Heart right ventricle (tissue), 16 donors: ENCODE data around the gene RABGGTB. TPM values are rescaled to one million over a fixed set of nuclear protein-coding genes. Genes with fewer than 3 reads are reported as not detected.

Experiments
- ATAC-seq, 8 donors: fragments of 200-7000 bp; cut with Tn5 transposase; one replicate each; pipeline ENCODE4 v1.9.1; 2020; ENCODE audit warnings: mild to moderate bottlenecking in 8 of 8, moderate library complexity in 8 of 8, moderate number of reproducible peaks in 1 of 8
- DNase-seq, 2 donors: peaks; one replicate each; pipeline ENCODE4 v3.0.0-alpha.2; 2020
- H3K27ac ChIP-seq, 10 donors: fragments of 200-600 bp; sonication (generic) in 2 of 10; one replicate each; pipeline versions ENCODE4 v1.5.0 to v1.8.0; 2020 to 2022; ENCODE audit warnings: mild to moderate bottlenecking in 3 of 10
- H3K27me3 ChIP-seq, 7 donors: fragments of 200-600 bp; one replicate each; pipeline ENCODE4 v1.8.0; 2021 to 2022; ENCODE audit warnings: mild to moderate bottlenecking in 2 of 7
- H3K36me3 ChIP-seq, 9 donors: fragments of 200-600 bp; sonication (generic) in 1 of 9; one replicate each; pipeline versions ENCODE4 v1.5.0 to v1.8.0; 2020 to 2022; ENCODE audit warnings: mild to moderate bottlenecking in 2 of 9
- H3K4me1 ChIP-seq, 9 donors: fragments of 200-600 bp; sonication (generic) in 1 of 9; one replicate each; pipeline versions ENCODE4 v1.5.0 to v1.8.0; 2020 to 2022; ENCODE audit warnings: mild to moderate bottlenecking in 4 of 9
- H3K4me3 ChIP-seq, 10 donors: fragments of 200-600 bp; sonication (generic) in 2 of 10; one replicate each; pipeline versions ENCODE4 v1.5.0 to v1.8.0; 2020 to 2022; ENCODE audit warnings: mild to moderate bottlenecking in 7 of 10, moderate library complexity in 2 of 10
- H3K9me3 ChIP-seq, 11 donors: fragments of 200-600 bp in 10 of 11; sonication (generic) in 2 of 11; one replicate each; pipeline versions ENCODE4 v1.5.0 to v1.8.0; 2013 to 2022; ENCODE audit warnings: mild to moderate bottlenecking in 2 of 11, control low read depth in 1 of 11, moderate library complexity in 1 of 11
- CTCF ChIP-seq, 9 donors: fragments of 200-600 bp; sonication (generic) in 2 of 9; IDR thresholded peaks; one replicate each; pipeline versions ENCODE4 v1.5.0 to v1.8.0; 2021 to 2022; ENCODE audit warnings: antibody characterized with exemption in 9 of 9, mild to moderate bottlenecking in 5 of 9, moderate library complexity in 1 of 9
- WGBS, 2 donors: extraction: QIAGEN DNeasy Blood & Tissue Kit; methylation state at CpG; one replicate each; pipeline ENCODE4 v1.1.7; 2013; ENCODE audit warnings: inconsistent platforms in 1 of 2; 5-methylcytosine and 5-hydroxymethylcytosine counted together
- intact Hi-C, 10 donors: fragments of 100-400 bp; cut with DNase I; formaldehyde crosslinking; loops; one replicate each; pipeline versions ENCODE4 v1.11.1 to v1.14.2; 2022
- polyA plus RNA-seq, 2 donors: library from polyadenylated mRNA; stranded (reverse); fragments of 200-250 nt; gene quantifications; one replicate each; pipeline ENCODE4 v1.2.3, GENCODE V29; 2013
- total RNA-seq, 10 donors: library from RNA; stranded (reverse); fragmentation: NEBNext Ultra II Directional in 3 of 10; extraction: Animal tissue kit (Norgen Biotek cat#: 25700) in 3 of 10; gene quantifications; one replicate each; pipeline versions ENCODE4 v1.2.1 to v1.2.4, GENCODE V29; 2021 to 2023
- donor health status: Arrhythmogenic right ventricular cardiomyopathy.
- donor health status: ischemic (EF 13 %, LVEDD 7.1; RV severe dilation, severe dysfunction).
- donor health status: healthy with polysubstance abuse.
- donor health status: DM: no; HTN: yes; CAD: no.
- donor health status: DM: no; HTN: no; CAD: no.
- donor health status: ischemic (EF 25% LVEDD 6.9; RV normal size, moderate dysfunction).
- donor health status: ischemic (EF 25% LVEDD 5.7; RV mildly dilated, moderate dysfunction).
- donor health status: healthy.
- donor health status: DM: yes; HTN: yes; CAD: no.
- donor health status: Ischemic cardiomyopathy.
- donor health status: ischemic (EF 35%, LVEDD 5.7; RV mildly dilated, moderate dysfunction).
- donor health status: nonischemic (EF 11% LVEDD 7.7; RV severe dilation, severe dysfunction).
- donor health status: DM: yes; HTN: yes; CAD: no.
- donor health status: PGD.
- donor health status: ischemic (EF 29% LVEDD 5.4; RV normal size, mild dysfunction).
- donor health status: nonischemic (EF 23%, LVEDD 6.1; RV moderate dilation, normal function).

Gene RABGGTB
- total and polyA plus RNA-seq, 12 donors: 48.3 to 75.7 (median 64.3) TPM

- Histone ChIP-seq H3K4me3 (no peak overlapping the region), H3K36me3 (peaks cover 0 to 43% (median 17%) of the 10 kb centered on the region in 9 donors), H3K9me3 (no peaks in the 10 kb centered on the region), H3K27me3 (no peaks in the 10 kb centered on the region), H3K27ac (no peak overlapping the region), H3K4me1 (peaks cover 0 to 7% (median 0%) of the 10 kb centered on the region in 9 donors)
- 62 to 82% methylated on average over 1 of the region's 1 CpG for WGBS, 2 donors
- DNase-seq (no peak), ATAC-seq (no peak)
- intact Hi-C loops: no loop called here
- TF ChIP-seq CTCF (IDR thresholded peaks at IDR 0.05): no peak
Observed at GRCh38 chr1:75764057-75764655, 21.9 kb upstream of the RABGGTB start.

GRCh38 chr1:75765697-75766355, 20.2 kb upstream of the RABGGTB start:
- no peak for TF ChIP-seq CTCF (IDR thresholded peaks at IDR 0.05)
- peaks cover 0 to 39% (median 16%) of the 10 kb centered on the region in 9 donors for H3K36me3 ChIP-seq
- H3K9me3 ChIP-seq: no peaks in the 10 kb centered on the region
- peaks cover 0 to 7% (median 0%) of the 10 kb centered on the region in 9 donors for H3K4me1 ChIP-seq
- no peak overlapping the region for H3K27ac ChIP-seq
- H3K27me3 ChIP-seq: no peaks in the 10 kb centered on the region
- intact Hi-C loops: no loop called here
- WGBS, 2 donors: 84 to 88% methylated on average over 1 of the region's 1 CpG
- H3K4me3 ChIP-seq: no peak overlapping the region
- ATAC-seq (peak in 1 of 8 donors; percentile 33), DNase-seq (no peak)

DNA sequence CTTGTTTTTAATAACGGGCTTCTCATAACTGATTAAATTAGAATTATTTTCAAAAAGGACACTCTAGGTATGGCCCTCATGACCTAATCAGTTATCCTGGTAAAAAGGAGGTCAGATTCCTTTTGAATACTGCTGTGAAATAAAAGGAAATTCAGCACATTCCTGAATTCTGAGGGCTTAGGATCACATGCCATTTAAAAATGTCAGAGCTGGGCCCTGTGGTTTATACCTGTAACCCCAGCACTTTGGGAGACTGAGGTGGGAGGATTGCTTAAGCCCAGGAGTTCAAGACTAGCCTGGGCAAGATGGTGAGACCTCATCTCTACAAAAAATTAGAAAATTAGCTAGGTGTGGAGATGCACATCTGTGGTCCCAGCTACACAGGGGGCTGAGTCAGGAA, 18.0 kb upstream of the RABGGTB start:
- intact Hi-C loops: no loop called here
- H3K36me3 ChIP-seq: peaks cover 0 to 17% (median 0%) of the 10 kb centered on the region in 9 donors
- no peak for ATAC-seq
- H3K27ac ChIP-seq: no peak overlapping the region
- DNase-seq: no peak
- no peaks in the 10 kb centered on the region for H3K9me3 ChIP-seq
- no peaks in the 10 kb centered on the region for H3K27me3 ChIP-seq
- H3K4me1 ChIP-seq: peaks cover 0 to 7% (median 0%) of the 10 kb centered on the region in 9 donors
- WGBS, 2 donors: 96 to 98% methylated on average over 1 of the region's 1 CpG
- no peak overlapping the region for H3K4me3 ChIP-seq
- no peak for TF ChIP-seq CTCF (IDR thresholded peaks at IDR 0.05)

GRCh38 chr1:75770761-75771160, 15.3 kb upstream of the RABGGTB start:
- no peaks in the 10 kb centered on the region for H3K36me3 ChIP-seq
- no peak overlapping the region for H3K4me3 ChIP-seq
- ATAC-seq (no peak), DNase-seq (no peak)
- no peak overlapping the region for H3K27ac ChIP-seq
- 76 to 79% methylated on average over 1 of the region's 1 CpG for WGBS, 2 donors
- no peaks in the 10 kb centered on the region for H3K9me3 ChIP-seq
- intact Hi-C loops: no loop called here
- no peak for TF ChIP-seq CTCF (IDR thresholded peaks at IDR 0.05)
- H3K4me1 ChIP-seq: peaks cover 0 to 2% (median 0%) of the 10 kb centered on the region in 9 donors
- no peaks in the 10 kb centered on the region for H3K27me3 ChIP-seq
